AG09309 (cell line): ENCODE data around the gene ZCCHC24.

Experiments used
- DNase-seq: peaks from one replicate; pipeline ENCODE4 v3.0.0-alpha.2; 2010; ENCODE audit warnings: low read depth
- H3K4me3 ChIP-seq: 2 replicates; pipeline ENCODE4 v1.5.1; 2011; ENCODE audit warnings: mild to moderate bottlenecking, low read depth, low read length, moderate library complexity; ENCODE audit not compliant: control insufficient read depth
- TF ChIP-seq, protein P1 (sequence below): IDR thresholded peaks from 2 replicates; pipeline ENCODE4 v1.5.1; 2011; ENCODE audit warnings: mild to moderate bottlenecking, low read depth, low read length, inconsistent platforms; ENCODE audit not compliant: insufficient read depth, control insufficient read depth; ENCODE audit errors: missing control alignments

ZCCHC24 gene

DNA sequence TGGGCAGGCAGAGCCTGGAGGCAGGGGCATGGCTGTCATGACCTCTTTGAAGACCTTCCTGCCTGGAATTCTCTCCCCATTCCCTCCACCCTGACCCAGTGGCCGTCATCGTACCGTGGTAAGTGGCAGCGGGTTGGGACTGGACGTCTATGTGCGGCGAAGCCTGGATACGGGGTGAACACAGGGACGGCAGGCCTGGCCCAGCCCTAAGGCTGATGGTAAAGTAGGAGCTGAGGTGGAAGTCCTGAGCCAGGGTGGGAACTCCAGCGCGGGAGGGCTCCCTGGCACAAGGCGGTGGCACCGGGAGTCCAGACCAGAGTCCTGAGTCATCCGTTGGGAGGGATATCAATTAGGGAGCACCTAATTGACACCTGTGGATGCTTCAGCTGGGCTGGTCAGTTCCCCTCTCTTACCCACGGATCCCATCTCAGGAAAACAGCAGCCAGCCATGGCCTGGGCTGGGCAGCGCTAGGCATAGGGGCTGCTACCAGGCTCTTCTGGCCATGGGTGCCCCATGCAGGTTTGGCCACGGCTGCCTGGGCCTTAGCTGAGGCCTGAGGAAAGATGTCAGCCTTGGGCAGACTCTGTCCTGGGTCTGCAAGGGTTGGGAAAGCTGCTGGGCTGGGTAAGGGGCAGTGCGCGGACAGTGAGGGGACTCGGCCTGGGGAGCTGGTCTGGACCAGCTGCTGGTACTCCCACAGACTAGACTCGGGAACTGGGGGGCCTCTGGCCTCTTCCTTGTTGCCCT lies 94.8 kb downstream of the ZCCHC24 start:
- TF ChIP-seq, protein P1, sequence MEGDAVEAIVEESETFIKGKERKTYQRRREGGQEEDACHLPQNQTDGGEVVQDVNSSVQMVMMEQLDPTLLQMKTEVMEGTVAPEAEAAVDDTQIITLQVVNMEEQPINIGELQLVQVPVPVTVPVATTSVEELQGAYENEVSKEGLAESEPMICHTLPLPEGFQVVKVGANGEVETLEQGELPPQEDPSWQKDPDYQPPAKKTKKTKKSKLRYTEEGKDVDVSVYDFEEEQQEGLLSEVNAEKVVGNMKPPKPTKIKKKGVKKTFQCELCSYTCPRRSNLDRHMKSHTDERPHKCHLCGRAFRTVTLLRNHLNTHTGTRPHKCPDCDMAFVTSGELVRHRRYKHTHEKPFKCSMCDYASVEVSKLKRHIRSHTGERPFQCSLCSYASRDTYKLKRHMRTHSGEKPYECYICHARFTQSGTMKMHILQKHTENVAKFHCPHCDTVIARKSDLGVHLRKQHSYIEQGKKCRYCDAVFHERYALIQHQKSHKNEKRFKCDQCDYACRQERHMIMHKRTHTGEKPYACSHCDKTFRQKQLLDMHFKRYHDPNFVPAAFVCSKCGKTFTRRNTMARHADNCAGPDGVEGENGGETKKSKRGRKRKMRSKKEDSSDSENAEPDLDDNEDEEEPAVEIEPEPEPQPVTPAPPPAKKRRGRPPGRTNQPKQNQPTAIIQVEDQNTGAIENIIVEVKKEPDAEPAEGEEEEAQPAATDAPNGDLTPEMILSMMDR = no peak
- DNase-seq = no peak
- H3K4me3 ChIP-seq = no peak overlapping the region

DNA sequence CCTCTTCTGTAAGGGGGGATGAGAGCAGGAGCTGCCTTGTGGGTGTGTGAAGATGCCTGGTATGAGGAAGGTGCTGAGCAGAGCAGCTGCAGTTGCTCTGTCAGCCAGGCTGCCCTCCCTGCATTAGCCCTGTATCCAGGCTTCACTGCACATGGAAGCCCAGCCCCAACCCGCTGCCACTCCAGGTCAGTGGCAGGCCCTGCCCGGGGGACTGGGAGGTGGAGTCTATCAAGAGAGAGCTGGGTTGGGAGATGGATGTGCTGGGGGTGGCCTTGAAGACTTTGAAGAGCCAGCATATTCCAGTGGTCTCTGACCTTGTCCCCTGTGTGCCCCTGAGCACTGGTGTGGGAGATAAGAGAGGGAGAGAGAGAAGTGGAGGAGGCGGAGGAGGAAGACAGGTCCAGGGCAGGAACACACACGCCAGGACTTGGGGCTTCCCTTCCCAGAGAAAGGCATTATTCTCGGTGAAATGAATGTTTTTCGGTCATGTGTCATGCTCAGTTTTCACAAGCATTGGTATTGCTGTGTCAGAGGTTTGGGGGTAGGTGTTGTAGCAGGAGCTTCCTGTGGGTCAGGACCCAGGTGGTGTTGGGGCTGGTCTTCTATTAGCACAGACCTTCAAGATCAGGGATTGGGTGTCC lies 95.5 kb downstream of the ZCCHC24 start:
- no peak for DNase-seq
- H3K4me3 ChIP-seq = no peak overlapping the region
- TF ChIP-seq, protein P1 = no peak

DNA sequence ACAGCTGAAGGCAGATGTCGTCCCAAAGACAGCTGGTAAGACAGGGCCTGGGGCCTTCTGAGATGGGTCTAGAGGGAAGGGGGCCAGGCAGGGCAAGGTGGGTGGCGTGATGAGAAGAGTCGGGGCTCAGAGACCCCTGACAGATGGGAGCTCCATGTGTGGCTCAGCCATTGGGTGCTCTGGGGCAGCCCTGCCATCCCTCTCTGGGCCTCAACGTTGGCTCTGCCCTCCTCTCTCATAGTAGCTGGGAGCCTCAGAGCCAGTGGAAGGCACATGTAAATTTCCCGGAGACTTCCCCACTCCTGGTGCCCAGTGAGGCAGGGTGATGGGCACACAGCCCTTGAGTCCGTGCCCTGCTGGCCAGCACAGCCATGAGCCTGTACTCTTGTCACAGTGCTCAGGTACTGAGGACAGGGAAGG lies 96.3 kb downstream of the ZCCHC24 start:
- no peak for DNase-seq
- TF ChIP-seq, protein P1 = no peak
- H3K4me3 ChIP-seq = peak overlapping the region; percentile 91

DNA sequence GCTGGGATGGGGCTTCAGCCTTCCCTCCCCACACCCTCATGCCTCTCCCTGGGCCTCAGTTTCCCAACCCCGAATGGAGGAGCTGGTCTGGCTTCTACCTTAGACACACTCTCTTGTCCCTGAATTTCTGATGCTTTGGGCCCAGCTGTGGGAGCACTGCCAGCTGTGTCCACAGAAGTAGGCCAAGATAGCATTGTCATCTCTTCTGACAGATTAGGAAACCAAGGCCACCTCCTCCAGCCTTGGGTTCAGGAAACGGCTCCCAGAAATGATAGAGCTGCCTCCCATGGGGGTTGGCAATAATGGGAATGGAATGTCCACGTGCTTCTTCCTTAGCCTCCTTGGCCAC lies 96.8 kb downstream of the ZCCHC24 start:
- peak overlapping the region; percentile 91 for H3K4me3 ChIP-seq
- no peak for DNase-seq
- TF ChIP-seq, protein P1 = no peak

DNA sequence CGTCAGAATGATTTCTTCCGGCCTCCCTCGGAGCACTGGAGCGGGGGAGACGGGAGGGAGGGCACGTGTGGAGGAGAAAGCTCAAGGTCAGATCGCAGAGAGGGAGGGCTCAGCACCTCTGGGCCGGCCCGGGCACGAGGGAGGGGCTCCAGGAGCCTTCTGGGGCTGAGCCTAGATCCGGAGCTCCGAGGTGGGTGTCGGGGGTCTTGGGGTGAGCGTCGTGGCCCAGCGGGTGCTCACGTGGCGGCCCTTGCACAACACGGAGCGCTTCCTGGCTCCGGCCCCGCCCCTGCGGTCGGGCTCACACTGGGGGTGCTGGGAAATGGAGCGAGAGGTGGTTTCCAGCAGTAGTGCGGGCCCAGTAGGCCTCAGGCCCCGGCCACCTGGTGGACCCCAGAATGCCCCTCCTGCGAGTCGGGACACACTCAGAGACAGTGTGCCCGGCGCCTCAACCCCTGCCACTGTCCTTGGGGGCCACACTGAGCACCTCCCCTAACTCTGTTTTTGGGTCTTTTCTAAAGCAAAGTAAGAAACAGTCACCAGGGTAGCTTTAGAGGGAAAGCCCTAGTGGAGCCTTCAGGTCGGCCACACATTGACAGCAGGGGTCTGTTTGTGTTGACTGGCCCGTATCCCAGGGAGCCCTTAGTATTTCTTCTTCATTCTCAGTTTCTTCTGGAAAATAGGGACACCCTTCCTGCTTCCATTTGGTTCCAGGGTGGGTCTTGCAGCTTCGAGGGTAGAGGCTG lies 97.4 kb downstream of the ZCCHC24 start:
- TF ChIP-seq, protein P1 = no peak
- peak; percentile 27 for DNase-seq
- H3K4me3 ChIP-seq = peak overlapping the region; percentile 91

DNA sequence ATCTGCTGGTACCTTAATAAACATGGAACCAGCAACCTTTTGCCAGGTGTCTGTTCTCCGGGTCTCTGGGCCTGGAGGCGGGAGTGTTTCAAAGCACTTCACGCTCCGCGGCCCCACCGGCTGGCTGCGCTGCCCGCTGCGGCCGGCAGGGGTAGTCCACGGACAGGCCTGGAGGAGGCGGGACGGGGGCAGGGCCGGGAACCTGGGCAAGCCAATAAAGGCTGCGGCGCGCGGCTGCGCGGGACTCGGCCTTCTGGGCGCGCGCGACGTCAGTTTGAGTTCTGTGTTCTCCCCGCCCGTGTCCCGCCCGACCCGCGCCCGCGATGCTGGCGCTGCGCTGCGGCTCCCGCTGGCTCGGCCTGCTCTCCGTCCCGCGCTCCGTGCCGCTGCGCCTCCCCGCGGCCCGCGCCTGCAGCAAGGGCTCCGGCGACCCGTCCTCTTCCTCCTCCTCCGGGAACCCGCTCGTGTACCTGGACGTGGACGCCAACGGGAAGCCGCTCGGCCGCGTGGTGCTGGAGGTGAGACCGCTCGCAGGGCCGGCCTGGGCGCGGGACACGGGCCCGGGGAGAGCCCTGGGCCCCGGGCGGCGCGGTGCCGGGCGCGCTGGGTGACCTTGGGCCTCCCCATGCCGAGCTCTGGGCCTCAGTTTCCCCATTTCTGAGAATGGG lies 98.1 kb downstream of the ZCCHC24 start, which contains the start of gene PPIF:
PPIF (plus strand) TSS at position 244 of the 668 bp plus-strand sequence; CDS start at position 324, 80 bp downstream.
- DNase-seq = peak; percentile 57
- TF ChIP-seq, protein P1 = peak; percentile 81
- peak within 1 kb of the TSS; percentile 91 for H3K4me3 ChIP-seq
